ENCODE data around the gene SLC29A4.

The SLC29A4 gene

DNA sequence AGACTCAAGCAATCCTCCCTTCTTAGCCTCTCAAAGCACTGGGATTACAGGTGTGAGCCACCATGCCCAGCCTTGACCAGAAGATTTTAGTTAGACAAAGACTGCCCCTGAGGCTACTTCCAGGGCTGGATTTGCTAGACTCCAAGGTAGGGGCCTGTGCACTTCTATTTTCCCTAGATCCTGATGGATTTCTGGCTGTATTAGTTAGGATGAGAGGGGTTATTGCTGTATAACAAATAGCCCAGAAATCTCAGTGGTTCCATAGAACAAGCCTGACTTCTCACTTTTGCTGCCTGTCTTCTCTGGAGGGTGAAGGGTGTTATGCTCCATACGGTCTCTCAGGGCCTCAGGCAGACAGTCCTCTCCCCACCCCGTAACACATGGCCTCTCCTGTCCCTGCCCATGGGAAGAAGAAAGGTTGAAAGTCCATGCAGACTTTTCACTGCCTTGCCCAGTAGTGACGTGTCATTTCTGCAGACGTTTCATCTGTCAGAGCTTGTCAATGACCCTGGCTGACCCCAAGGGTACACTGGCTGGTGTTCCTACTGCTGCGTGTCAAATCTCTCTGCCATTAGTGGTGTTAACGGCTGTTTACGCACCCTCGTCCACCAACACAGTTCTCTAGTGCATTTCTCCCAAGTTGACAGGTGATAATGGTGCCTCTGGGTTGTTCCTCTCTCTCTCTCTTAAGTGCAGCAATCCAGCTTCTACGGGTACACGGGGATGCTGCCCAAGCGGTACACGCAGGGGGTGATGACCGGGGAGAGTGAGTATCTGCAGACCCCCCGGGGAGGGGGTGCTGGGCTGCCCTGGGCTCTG, 11.6 kb downstream of the SLC29A4 start:
- Histone ChIP-seq H3K4me1 (ENCODE audit: low read length) (no peaks in the 10 kb centered on the region), H3K36me3 (replicated peaks; ENCODE audit: low read depth, low read length) (no peaks in the 10 kb centered on the region), H3K9ac (ENCODE audit: low read length) (no peak overlapping the region), H3K9me3 (ENCODE audit: insufficient read depth, low read length) (no peaks in the 10 kb centered on the region), H3K79me2 (ENCODE audit: low read length) (no peaks in the 10 kb centered on the region), H4K20me1 (ENCODE audit: insufficient read depth, low read length) (no peaks in the 10 kb centered on the region), H3K27ac (ENCODE audit: low read length) (no peak overlapping the region), H2AFZ (ENCODE audit: low read depth, low read length) (no peak overlapping the region), H3K4me3 (ENCODE audit: low read length) (no peak overlapping the region), H3K4me2 (ENCODE audit: low read length) (no peak overlapping the region), H3K27me3 (ENCODE audit: low read depth, low read length) (no peaks in the 10 kb centered on the region)
- TF ChIP-seq CTCF (IDR thresholded peaks at IDR 0.05; ENCODE audit: low read depth, low read length) (no peak), EZH2phosphoT487 (IDR thresholded peaks at IDR 0.05; ENCODE audit: low read depth) (no peak)

- no peak overlapping the region for H3K4me3 ChIP-seq (ENCODE audit: low read length)
- H3K27me3 ChIP-seq (ENCODE audit: low read depth, low read length): no peaks in the 10 kb centered on the region
- no peak overlapping the region for H3K9ac ChIP-seq (ENCODE audit: low read length)
- no peak overlapping the region for H3K4me2 ChIP-seq (ENCODE audit: low read length)
- H3K79me2 ChIP-seq (ENCODE audit: low read length): no peaks in the 10 kb centered on the region
- no peaks in the 10 kb centered on the region for H3K9me3 ChIP-seq (ENCODE audit: insufficient read depth, low read length)
- no peaks in the 10 kb centered on the region for H3K4me1 ChIP-seq (ENCODE audit: low read length)
- H3K27ac ChIP-seq (ENCODE audit: low read length): no peak overlapping the region
- no peaks in the 10 kb centered on the region for H4K20me1 ChIP-seq (ENCODE audit: insufficient read depth, low read length)
- TF ChIP-seq EZH2phosphoT487 (IDR thresholded peaks at IDR 0.05; ENCODE audit: low read depth) (no peak), CTCF (IDR thresholded peaks at IDR 0.05; ENCODE audit: low read depth, low read length) (no peak)
- H2AFZ ChIP-seq (ENCODE audit: low read depth, low read length): no peak overlapping the region
- no peaks in the 10 kb centered on the region for H3K36me3 ChIP-seq (replicated peaks; ENCODE audit: low read depth, low read length)
Observed at GRCh38 chr7:5295039-5296014, 12.6 kb downstream of the SLC29A4 start.

- Histone ChIP-seq H3K27ac (ENCODE audit: low read length) (no peak overlapping the region), H3K4me1 (ENCODE audit: low read length) (no peaks in the 10 kb centered on the region), H3K9ac (ENCODE audit: low read length) (no peak overlapping the region), H3K4me3 (ENCODE audit: low read length) (no peak overlapping the region), H3K36me3 (replicated peaks; ENCODE audit: low read depth, low read length) (no peaks in the 10 kb centered on the region), H3K79me2 (ENCODE audit: low read length) (no peaks in the 10 kb centered on the region), H2AFZ (ENCODE audit: low read depth, low read length) (no peak overlapping the region), H3K27me3 (ENCODE audit: low read depth, low read length) (no peaks in the 10 kb centered on the region), H3K9me3 (ENCODE audit: insufficient read depth, low read length) (no peaks in the 10 kb centered on the region), H3K4me2 (ENCODE audit: low read length) (no peak overlapping the region), H4K20me1 (ENCODE audit: insufficient read depth, low read length) (no peaks in the 10 kb centered on the region)
- TF ChIP-seq CTCF (IDR thresholded peaks at IDR 0.05; ENCODE audit: low read depth, low read length): no peak
- TF ChIP-seq EZH2phosphoT487 (IDR thresholded peaks at IDR 0.05; ENCODE audit: low read depth): no peak
Observed at GRCh38 chr7:5296015-5296610, 13.4 kb downstream of the SLC29A4 start.

All from OCI-LY3 (cell line).